Measurements from ENCODE around the gene HNRNPA2B1.

The HNRNPA2B1 gene

GRCh38 chr7:26183545-26184280 lies 16.8 kb downstream of the HNRNPA2B1 start:
- TF ChIP-seq, protein P1, sequence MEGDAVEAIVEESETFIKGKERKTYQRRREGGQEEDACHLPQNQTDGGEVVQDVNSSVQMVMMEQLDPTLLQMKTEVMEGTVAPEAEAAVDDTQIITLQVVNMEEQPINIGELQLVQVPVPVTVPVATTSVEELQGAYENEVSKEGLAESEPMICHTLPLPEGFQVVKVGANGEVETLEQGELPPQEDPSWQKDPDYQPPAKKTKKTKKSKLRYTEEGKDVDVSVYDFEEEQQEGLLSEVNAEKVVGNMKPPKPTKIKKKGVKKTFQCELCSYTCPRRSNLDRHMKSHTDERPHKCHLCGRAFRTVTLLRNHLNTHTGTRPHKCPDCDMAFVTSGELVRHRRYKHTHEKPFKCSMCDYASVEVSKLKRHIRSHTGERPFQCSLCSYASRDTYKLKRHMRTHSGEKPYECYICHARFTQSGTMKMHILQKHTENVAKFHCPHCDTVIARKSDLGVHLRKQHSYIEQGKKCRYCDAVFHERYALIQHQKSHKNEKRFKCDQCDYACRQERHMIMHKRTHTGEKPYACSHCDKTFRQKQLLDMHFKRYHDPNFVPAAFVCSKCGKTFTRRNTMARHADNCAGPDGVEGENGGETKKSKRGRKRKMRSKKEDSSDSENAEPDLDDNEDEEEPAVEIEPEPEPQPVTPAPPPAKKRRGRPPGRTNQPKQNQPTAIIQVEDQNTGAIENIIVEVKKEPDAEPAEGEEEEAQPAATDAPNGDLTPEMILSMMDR (conservative IDR thresholded peaks at IDR 0.05; ENCODE audit: low read depth, low read length) = no peak
- no peak for DNase-seq (ENCODE audit: low read depth)
- H3K4me3 ChIP-seq (ENCODE audit: low read depth, low read length) = no peak overlapping the region

- H3K4me3 ChIP-seq (ENCODE audit: low read depth, low read length) = no peak overlapping the region
- TF ChIP-seq, protein P1 (conservative IDR thresholded peaks at IDR 0.05; ENCODE audit: low read depth, low read length) = no peak
- no peak for DNase-seq (ENCODE audit: low read depth)
Measured at GRCh38 chr7:26182706-26183105, 17.8 kb downstream of the HNRNPA2B1 start.

GRCh38 chr7:26182283-26182682 lies 18.3 kb downstream of the HNRNPA2B1 start:
- DNase-seq (ENCODE audit: low read depth) = no peak
- no peak overlapping the region for H3K4me3 ChIP-seq (ENCODE audit: low read depth, low read length)
- TF ChIP-seq, protein P1 (conservative IDR thresholded peaks at IDR 0.05; ENCODE audit: low read depth, low read length) = no peak

DNA sequence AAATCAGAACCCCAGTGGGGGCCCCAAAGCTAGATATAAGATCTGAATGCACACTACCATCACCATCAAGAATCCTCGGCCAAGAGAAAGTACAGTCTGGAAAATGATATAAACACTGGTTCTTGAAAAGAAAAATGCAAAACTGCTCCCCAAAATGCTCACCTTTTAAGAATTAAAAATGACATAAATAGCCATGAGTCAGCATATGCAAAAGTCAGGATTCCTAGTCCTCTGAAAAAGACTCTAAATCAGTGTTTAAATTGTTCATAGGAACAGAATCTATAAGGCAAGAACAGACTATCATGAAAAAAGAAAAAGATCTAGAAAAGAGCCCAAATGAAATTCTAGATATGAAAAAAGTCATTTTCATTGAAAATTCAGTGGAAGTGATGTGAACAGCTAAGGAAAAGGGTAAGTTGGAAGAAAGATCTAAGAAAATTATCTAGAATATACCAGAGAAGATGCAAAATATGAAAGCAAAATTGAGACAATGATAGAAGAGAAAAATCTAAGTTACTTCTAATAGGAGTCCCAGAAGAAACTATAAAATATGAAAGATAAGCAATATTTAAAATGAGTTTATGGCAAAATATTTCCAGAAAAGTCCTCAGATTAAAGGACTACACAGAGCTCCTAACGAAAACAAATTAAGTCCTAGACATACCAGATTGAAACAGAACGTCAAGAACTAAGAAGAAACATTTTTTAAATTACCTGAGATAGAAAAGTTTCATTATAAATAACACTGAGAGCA lies 18.9 kb downstream of the HNRNPA2B1 start:
- TF ChIP-seq, protein P1 (conservative IDR thresholded peaks at IDR 0.05; ENCODE audit: low read depth, low read length) = no peak
- H3K4me3 ChIP-seq (ENCODE audit: low read depth, low read length) = no peak overlapping the region
- DNase-seq (ENCODE audit: low read depth) = no peak

- TF ChIP-seq, protein P1 (conservative IDR thresholded peaks at IDR 0.05; ENCODE audit: low read depth, low read length) = no peak
- H3K4me3 ChIP-seq (ENCODE audit: low read depth, low read length) = no peak overlapping the region
- DNase-seq (ENCODE audit: low read depth) = no peak
Measured at GRCh38 chr7:26180792-26181198, 19.8 kb downstream of the HNRNPA2B1 start.

DNA sequence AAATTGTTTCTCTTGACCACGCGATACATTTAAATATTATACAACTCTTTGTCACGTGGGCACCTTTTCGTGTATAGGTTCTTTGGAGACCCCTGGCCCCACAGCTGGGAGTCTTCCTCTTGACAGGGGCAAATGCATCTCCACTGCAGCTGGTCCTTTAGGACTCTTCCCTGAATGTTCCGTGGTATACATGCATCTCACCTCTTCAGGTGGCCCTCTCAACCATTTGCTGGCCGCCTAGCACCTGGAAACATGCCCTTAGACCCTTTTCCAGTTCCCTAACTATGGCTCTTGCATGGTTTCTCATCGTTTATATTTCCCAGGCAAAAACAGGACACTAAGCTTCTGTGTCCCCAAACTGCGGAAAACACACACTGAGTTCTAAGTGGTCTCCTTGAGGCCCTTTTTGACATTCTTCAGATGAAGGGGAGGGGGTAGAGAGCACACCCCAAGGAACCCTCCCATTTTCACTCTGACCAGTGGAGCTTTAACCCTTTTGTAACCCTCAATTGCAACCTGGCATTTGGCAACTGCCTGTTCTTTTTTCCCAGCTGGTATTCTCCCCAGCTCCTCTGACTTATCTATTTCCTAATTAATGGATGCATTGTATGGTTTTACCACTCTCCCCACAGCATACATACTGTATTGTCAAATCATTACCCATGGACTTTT lies 20.6 kb downstream of the HNRNPA2B1 start:
- H3K4me3 ChIP-seq (ENCODE audit: low read depth, low read length) = no peak overlapping the region
- TF ChIP-seq, protein P1 (conservative IDR thresholded peaks at IDR 0.05; ENCODE audit: low read depth, low read length) = no peak
- DNase-seq (ENCODE audit: low read depth) = no peak
